GM08714 (cell line): ENCODE results near the gene ARHGAP6.

Source experiments
- H3K4me3 ChIP-seq: fragments of 200-500 bp; sonication (Bioruptor generic); 2 replicates; pipeline ENCODE4 v1.5.1; 2014; ENCODE audit warnings: mild to moderate bottlenecking, low read length, inconsistent platforms
- ZNF274 ChIP-seq: IDR thresholded peaks from 2 replicates; pipeline ENCODE4 v1.6.1; 2012; ENCODE audit warnings: mild to moderate bottlenecking, low read depth, low read length

ARHGAP6 gene, protein sequence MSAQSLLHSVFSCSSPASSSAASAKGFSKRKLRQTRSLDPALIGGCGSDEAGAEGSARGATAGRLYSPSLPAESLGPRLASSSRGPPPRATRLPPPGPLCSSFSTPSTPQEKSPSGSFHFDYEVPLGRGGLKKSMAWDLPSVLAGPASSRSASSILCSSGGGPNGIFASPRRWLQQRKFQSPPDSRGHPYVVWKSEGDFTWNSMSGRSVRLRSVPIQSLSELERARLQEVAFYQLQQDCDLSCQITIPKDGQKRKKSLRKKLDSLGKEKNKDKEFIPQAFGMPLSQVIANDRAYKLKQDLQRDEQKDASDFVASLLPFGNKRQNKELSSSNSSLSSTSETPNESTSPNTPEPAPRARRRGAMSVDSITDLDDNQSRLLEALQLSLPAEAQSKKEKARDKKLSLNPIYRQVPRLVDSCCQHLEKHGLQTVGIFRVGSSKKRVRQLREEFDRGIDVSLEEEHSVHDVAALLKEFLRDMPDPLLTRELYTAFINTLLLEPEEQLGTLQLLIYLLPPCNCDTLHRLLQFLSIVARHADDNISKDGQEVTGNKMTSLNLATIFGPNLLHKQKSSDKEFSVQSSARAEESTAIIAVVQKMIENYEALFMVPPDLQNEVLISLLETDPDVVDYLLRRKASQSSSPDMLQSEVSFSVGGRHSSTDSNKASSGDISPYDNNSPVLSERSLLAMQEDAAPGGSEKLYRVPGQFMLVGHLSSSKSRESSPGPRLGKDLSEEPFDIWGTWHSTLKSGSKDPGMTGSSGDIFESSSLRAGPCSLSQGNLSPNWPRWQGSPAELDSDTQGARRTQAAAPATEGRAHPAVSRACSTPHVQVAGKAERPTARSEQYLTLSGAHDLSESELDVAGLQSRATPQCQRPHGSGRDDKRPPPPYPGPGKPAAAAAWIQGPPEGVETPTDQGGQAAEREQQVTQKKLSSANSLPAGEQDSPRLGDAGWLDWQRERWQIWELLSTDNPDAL (N-terminal part only)

DNA sequence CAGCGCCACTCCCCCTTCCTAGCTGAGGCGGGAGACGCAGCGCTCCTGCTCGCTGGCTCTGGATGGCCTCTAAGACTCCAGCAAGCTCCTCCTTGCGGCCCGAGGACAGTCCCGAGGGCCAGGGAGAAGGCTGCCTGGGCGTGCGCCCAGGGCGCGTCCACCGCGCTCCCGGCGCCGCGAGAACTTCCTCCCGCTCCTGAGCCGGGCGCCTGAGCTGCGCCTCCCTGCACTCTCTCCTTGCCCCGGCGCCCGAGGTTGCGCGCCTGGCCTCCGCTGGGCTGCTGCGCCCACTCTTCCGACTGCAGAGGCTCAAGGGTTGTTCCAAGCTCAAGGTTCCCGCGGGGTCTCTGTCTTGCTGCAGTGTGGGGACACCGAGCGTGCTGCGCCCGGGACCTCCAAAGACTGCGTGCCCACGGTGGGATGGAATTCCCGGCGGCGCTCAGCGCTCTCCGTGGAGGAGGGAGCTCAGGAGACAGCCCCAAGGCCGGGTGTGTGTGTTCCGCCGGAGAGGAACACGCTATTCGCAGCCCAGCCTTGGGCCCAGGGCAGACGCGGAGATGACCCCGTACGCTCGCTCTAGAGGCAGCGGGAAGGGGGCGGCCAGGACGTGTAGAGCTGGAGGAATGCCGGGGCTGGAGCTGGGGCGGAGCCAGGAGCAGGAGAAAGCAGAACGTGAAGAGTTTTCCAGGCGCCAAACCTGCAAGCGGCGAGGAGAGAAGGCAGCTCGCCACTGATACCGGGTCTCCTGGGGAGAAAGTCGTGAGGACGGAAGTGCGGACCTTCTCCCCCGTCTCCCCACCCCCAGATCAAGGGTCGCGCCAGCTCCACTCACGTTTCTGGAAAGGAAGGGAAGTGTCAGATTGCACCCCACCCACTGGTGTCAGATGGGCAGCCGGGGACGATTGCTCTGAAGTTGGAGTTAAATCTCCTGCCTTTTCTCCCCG is at the start of gene ARHGAP6:
Gene ARHGAP6 (minus strand): TSS at position 753 of the 944 bp plus-strand sequence. CDS start 1,092 bp downstream, outside the sequence.
- H3K4me3 ChIP-seq = peak within 1 kb of the TSS; percentile 66; the same call in 1 of the 2 replicates
- no peak for TF ChIP-seq ZNF274

DNA sequence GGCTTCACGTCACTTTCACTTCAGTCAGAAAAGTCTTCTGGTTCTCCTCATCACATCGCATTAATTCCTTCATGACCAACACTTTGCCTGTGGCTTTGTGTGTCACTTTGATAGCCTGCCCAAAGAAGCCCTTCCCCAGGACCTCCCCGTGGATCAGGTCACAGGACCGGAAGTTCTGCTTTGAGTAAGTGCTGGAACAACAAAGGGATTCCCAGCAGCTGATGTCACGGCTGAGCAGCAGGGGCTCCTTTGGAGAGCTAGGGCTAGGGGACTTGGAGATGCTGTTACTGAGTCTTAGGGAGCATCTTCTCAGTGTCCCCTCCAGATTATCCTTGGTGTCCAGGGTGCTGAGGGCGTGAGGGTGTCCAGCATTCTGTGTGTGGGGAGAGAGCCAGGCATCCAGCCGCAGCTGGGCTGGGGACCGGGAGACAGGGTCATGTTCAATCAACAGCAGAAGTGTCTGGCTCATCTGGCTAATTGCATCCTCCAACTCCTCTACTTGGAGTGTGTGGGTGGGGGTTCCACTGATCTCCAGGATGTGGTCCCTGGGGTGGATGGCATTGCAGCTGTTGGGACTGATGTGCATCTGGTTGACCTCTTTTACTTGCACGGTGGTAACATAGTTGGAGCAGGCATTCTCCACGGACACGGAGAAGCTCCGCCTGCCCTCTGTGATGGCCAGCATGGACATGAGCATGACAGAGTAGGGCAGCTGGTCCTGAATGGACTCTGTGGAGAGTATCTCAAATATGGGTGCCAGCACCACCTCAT is 39.2 kb upstream of the ARHGAP6 start:
- TF ChIP-seq ZNF274 = no peak
- no peak overlapping the region for H3K4me3 ChIP-seq

DNA sequence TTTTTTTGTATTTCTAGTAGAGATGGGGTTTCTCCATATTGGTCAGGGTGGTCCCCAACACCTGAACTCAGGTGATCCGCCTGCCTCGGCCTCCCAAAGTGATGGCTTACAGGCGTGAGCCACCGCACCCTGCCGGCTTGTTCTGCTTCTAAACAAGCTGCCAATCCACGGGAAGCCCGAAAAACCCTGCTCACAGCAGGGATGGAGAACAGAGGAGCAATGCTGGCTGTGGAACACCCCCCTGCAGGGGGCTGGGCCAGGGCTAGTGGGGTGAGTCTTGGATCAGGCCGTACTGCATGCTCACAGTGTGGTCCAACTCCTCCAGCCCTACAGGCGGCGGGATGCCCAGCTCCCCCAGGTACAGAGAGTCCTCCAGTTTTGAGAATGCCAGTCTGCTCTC is 38.1 kb upstream of the ARHGAP6 start:
- TF ChIP-seq ZNF274 = no peak
- H3K4me3 ChIP-seq = no peak overlapping the region

DNA sequence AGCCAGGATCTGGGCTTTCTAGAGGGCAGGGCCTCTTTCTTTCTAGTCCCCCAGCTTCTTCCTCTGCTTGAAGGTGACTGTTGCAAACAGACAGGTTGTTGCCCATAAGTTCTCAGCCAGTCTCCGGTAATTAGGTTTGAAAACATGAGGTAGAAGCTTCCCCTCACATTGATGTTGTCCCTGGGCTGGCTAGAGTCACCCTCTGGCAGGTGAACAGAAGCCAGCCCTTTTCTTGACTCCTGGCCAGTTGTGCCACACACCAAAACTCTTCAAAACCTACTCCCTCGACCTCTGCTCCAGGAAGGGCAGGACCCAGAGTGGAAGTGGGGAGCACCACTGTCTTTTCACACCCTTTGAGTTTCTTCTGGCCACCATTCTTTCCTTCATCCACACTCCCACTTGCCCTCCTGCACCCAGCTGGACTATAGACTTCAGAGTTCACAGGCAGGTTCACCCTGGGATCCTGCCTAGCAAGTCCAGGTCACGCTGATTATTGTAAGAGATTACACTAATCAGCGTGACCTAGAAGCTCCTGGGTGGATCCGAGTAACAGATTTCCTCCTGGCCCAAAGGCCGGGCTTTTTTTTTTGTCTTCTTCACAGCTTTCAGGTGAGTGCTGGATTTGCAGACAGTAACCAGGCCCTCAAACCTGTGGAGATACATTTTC is 37.4 kb upstream of the ARHGAP6 start:
- H3K4me3 ChIP-seq = no peak overlapping the region
- no peak for TF ChIP-seq ZNF274

DNA sequence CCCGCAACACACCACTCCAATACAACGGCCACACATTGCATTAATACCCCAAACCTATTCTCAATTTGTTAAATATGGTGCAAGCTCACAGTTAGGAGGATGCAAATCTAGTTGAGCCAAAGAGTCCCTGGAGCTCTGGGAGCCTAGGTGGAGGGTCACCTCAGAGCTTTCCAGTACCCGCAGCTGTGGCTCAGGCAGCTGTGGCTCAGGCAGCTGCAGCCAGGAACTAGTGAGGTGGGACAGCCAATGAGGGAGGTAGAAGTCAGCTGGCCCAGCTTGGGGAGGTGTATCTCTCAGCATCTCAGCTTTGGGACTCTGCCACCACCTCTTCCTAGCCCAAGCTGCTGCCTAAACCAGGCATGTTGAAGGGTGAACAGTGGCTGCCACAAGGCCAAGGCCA is 36.7 kb upstream of the ARHGAP6 start:
- H3K4me3 ChIP-seq = no peak overlapping the region
- TF ChIP-seq ZNF274 = no peak

DNA sequence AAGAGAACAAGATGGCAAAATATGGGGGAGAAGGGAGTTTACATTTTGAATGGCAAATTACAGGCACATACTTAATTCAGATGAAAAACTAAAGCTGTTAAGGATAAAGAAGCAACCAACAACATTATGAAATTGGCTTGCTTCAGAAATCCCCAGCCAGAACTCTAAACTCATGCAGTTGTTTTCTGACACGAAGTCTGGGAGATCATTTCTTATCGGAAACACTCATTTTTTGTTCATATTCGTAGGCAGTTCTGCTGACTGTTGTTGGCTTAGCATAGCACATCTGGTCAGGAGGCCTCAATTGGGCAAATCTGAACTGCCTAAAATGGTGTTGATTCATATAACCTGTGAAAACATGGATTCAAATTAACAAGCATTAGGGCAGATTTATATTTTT is 33.0 kb upstream of the ARHGAP6 start:
- no peak for TF ChIP-seq ZNF274

DNA sequence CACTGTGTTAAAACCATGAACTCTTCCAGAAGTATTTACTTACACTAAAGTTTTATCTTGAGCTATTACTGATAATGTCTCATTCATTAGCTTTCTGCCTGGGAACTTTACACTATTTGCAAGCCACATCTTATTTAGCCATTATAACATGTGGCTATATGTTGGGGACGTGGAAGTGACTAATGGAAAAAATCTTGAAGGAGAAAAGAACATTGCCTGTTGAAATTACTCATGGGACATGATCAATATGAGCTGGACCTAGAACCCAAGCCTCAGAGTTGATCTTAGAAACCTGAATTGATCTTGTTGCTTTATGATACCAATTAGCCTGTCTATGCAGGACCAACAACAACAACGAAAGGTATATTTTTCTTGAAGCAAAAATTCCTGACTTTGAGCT is 22.5 kb upstream of the ARHGAP6 start:
- H3K4me3 ChIP-seq = no peak overlapping the region

More for the DNA sequence above, 33.0 kb upstream of the ARHGAP6 start:
- no peak overlapping the region for H3K4me3 ChIP-seq

DNA sequence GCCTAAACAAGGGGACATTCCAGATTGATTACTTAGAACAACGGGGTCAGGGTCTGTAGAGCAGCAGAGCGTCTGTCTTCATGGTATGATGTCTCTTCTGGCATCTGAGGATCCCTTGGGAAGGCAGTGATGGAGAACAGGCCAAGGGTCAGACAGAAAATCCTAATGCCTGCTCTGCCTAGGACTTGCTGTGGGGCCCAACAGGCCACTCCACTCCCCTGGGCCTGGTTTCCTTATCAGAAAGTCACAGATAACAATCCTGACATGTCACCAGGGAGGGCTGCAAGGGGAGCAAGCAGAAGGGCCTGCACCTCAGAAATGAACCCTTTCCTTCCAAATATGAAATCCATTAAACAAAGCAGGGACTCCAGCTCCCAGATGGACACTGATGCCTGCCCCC is 21.4 kb upstream of the ARHGAP6 start:
- no peak for TF ChIP-seq ZNF274

More for the DNA sequence above, 22.5 kb upstream of the ARHGAP6 start:
- TF ChIP-seq ZNF274 = no peak

DNA sequence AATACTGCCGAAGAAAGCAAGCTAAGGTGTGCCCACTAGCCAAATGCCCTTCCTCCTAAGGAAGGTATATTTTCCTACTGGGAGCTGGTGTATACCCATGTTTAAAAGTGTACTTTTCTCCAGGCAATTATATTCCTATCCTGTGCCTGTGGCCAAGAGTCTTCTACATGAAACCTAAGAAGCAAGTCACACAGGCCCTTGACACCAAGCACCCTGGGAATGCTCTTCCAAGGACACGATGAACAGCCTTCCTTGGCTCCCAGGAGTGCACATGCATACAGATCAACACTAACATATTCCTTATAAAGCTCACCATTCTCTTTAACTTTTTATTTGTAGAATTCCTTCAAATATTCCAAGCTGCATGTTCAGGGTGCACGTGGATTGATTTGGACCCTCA is 17.3 kb upstream of the ARHGAP6 start:
- TF ChIP-seq ZNF274 = no peak
- no peak overlapping the region for H3K4me3 ChIP-seq

More for the DNA sequence above, 21.4 kb upstream of the ARHGAP6 start:
- H3K4me3 ChIP-seq = no peak overlapping the region

DNA sequence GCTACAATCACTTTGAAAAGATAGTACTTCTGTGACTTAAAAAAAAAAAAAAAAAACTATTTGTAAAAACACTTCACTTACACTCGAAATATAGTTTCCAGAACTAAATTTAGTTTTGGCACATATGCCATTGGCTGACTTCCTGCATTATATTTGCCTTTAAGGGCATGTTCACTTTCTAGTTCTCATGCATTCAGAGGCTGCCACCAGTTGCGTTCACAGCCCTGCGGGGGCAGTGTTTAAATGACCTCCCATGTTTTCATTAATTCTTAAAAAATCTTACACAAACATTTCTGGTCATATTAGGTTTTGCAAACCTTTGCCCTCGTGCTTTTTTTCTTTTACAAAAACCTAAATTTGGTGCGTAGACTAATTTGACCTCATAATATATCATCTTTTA is 12.4 kb upstream of the ARHGAP6 start:
- TF ChIP-seq ZNF274 = no peak
- no peak overlapping the region for H3K4me3 ChIP-seq

DNA sequence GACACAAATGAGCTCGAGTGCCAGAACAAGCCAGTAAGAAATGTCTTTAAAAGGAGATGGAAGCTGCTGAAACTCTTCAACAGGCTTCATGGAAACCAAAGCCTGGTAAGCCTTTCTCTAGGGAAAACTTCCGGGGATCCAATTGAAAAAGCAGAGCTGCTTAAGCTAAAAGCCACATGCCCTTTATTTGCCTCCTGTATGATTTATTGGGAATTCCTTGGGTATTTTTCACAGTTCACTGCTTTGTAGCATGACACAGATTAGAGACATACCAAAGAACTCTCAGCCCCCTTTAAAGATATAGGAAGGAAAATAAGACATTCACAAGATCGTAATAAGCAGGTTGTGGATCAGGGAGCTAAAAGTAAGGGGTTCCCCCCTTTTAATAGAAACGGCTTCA is 6.5 kb upstream of the ARHGAP6 start:
- TF ChIP-seq ZNF274 = no peak
- H3K4me3 ChIP-seq = no peak overlapping the region

DNA sequence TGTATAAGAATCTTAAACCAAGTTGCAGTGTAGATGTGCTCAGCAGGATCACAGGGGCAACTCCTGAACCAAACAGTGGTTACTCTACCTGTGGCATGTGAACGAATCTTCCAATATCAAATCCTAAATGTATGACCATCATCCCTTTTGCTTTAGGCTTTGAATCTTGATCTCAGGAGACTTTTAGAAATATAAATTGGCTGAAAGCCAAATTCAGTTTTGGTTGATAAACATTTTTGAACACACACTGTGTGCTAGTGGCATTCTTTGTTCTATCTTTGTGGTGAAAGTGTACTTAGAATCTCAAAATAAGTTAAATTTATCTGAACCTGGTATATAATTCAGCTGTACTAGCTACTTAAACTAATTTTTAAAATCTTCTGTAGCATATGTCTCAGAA is 4.6 kb upstream of the ARHGAP6 start:
- H3K4me3 ChIP-seq = no peak overlapping the region
- no peak for TF ChIP-seq ZNF274
